Measurements from ENCODE around the gene C6orf47. TPM values are rescaled to one million over a fixed set of nuclear protein-coding genes. Genes with fewer than 3 reads are reported as not detected.

Gene C6orf47
- total and polyA plus RNA-seq, 2 of the 13 experiments (the other 11 are each of a cell fraction or from before 2014, with no cell fraction given), result 1.7 to 18.1 TPM

GRCh38 chr6:31664790-31665500 is 4.4 kb upstream of the C6orf47 start, which contains the start of gene GPANK1 (continued):
- TF ChIP-seq SNAPC2 (CRISPR knock-in tag; IDR thresholded peaks at IDR 0.05) (no peak; the same call in none of the 2 replicates), ZNF777 (CRISPR knock-in tag; IDR thresholded peaks at IDR 0.05) (peak; percentile 25; the same call in 1 of the 2 replicates), ZFP1 (CRISPR knock-in tag; IDR thresholded peaks at IDR 0.05) (0 out of 2 replicates have a peak, but pooled peaks have one; percentile 11), RBFOX2 (IDR thresholded peaks at IDR 0.05; ENCODE audit: low read depth, low read length) (no peak), RERE (CRISPR knock-in tag; IDR thresholded peaks at IDR 0.05; ENCODE audit: low read depth) (no peak), ZNF747 (CRISPR knock-in tag; IDR thresholded peaks at IDR 0.05; ENCODE audit: borderline replicate concordance) (peak; percentile 55; the same call in 1 of the 2 replicates), ZSCAN25 (CRISPR knock-in tag; IDR thresholded peaks at IDR 0.05) (no peak), ATF2 (CRISPR knock-in tag; IDR thresholded peaks at IDR 0.05) (no peak; the same call in 1 of the 2 replicates), ZNF704 (CRISPR knock-in tag; IDR thresholded peaks at IDR 0.05; ENCODE audit: borderline replicate concordance) (peak; percentile 62; the same call in 1 of the 2 replicates), PHF5A (CRISPR knock-in tag; IDR thresholded peaks at IDR 0.05; ENCODE audit: low read depth, unreplicated experiment) (no peak), TRIM22 (IDR thresholded peaks at IDR 0.05) (no peak), CBFB (CRISPR knock-in tag; IDR thresholded peaks at IDR 0.05) (peak; percentile 93), EP300 (IDR thresholded peaks at IDR 0.05; ENCODE audit: low read depth in 2 of 2, low read length in 2 of 2) (peak in 1 of 2 experiments; percentile 24; a peak in 1 of 4 replicates), EP300 (CRISPR knock-in tag; IDR thresholded peaks at IDR 0.05; ENCODE audit: borderline replicate concordance) (no peak), ZNF790 (CRISPR knock-in tag; IDR thresholded peaks at IDR 0.05; ENCODE audit: borderline replicate concordance) (no peak), RNF2 (conservative IDR thresholded peaks at IDR 0.05; ENCODE audit: low read depth) (no peak), ZNF691 (CRISPR knock-in tag; IDR thresholded peaks at IDR 0.05; ENCODE audit: borderline replicate concordance, low read depth) (no peak), PLRG1 (conservative IDR thresholded peaks at IDR 0.05) (no peak), MLLT10 (CRISPR knock-in tag; IDR thresholded peaks at IDR 0.05) (no peak)

Data from HepG2 (cell line).